GM10248 (cell line): ENCODE measurements around the gene PKIB.

Experiments
- CTCF ChIA-PET: fragments of 300-600 bp; sonication (Branson Sonifier 250); formaldehyde crosslinking; extraction: SDS; loops from one replicate; lab custom pipeline; 2021; ENCODE audit warnings: antibody characterized with exemption; lab: Yijun Ruan, JAX
- POLR2A ChIA-PET: fragments of 350-650 bp; sonication (Branson Sonifier 250); formaldehyde crosslinking; extraction: SDS; loops from one replicate; lab custom pipeline; 2020; ENCODE audit warnings: antibody characterized with exemption; lab: Yijun Ruan, JAX
- DNase-seq: peaks from one replicate; pipeline ENCODE4 v3.0.0; 2012; ENCODE audit errors: extremely low spot score
- TF ChIP-seq, protein P1 (sequence below): IDR thresholded peaks from 2 replicates; pipeline ENCODE4 v1.5.1; 2012; ENCODE audit warnings: mild to moderate bottlenecking, low read depth; ENCODE audit errors: extremely low read depth, missing control alignments, control extremely low read depth

PKIB gene

DNA sequence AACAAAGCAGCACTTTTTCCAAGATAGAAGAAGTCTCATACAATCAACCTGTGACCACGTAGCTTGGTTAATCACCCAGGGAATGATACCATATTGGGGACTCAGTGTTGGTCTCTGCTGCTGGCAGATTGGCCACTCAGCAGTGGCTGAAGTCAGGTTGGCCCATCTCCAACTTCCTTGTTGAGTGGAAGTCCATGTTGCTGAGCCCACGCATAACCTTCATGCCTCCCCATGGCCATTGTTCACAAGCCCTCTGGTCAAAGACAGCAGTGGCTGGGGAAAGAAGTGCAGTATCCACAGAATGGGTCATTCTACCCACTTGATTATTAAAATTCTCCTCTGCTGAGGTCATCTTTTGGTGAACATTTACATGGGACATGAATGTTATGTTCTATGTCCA, 38.5 kb downstream of the PKIB start:
- ChIA-PET CTCF (interaction anchor here (0.8 to 1.0 kb wide), 3 partner anchors 9 to 37 kb away, joined by 3 to 4 read pairs (median 3); no protein-coding TSS in a partner anchor), POLR2A (no interaction called here)
- DNase-seq: no peak
- TF ChIP-seq, protein P1, sequence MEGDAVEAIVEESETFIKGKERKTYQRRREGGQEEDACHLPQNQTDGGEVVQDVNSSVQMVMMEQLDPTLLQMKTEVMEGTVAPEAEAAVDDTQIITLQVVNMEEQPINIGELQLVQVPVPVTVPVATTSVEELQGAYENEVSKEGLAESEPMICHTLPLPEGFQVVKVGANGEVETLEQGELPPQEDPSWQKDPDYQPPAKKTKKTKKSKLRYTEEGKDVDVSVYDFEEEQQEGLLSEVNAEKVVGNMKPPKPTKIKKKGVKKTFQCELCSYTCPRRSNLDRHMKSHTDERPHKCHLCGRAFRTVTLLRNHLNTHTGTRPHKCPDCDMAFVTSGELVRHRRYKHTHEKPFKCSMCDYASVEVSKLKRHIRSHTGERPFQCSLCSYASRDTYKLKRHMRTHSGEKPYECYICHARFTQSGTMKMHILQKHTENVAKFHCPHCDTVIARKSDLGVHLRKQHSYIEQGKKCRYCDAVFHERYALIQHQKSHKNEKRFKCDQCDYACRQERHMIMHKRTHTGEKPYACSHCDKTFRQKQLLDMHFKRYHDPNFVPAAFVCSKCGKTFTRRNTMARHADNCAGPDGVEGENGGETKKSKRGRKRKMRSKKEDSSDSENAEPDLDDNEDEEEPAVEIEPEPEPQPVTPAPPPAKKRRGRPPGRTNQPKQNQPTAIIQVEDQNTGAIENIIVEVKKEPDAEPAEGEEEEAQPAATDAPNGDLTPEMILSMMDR: no peak

DNA sequence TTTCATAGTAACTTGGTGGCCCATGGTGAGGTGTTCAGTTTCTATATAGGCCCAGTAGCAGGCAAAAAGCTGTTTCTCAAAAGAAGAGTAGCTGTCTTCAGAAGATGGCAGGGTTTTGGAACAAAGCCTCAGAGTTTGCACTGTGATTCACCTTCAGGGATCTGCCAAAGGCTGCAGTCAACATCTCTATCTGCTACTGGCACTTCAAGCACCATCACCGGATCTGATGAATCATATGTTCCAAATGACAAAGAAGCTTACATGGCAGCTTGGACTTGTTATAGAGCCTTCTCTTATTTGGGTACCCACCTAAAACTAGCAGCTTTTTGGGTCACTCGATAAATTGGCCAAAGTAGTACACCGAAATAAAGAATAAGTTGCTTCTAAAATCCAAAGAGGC, 39.5 kb downstream of the PKIB start:
- ChIA-PET CTCF (interaction anchor here (1.0 to 1.6 kb wide), 2 partner anchors 8 kb away, joined by 4 read pairs; no protein-coding TSS in a partner anchor), POLR2A (no interaction called here)
- TF ChIP-seq, protein P1: no peak
- DNase-seq: no peak

DNA sequence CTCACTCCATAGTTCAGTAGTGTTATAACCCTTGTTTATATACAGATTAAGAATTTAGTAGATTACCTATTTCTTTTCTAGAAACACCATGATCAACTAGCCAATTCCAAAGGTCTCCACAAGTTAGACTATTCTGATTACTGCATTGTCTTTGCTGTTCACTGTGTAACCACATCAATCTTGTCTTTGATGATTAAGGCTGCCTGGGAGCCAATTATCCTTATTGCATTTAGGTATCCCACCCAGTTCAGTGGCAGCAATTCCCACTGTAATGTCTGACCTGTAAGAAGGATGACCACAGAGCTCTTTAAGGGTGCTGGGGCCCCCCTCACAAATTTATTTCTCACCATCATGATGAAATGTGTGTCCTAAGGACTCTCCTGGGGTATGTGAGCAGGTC, 40.2 kb downstream of the PKIB start:
- ChIA-PET CTCF (interaction anchor here (1.6 kb wide), 1 partner anchor 9 kb away, joined by 4 read pairs; no protein-coding TSS in a partner anchor), POLR2A (no interaction called here)
- TF ChIP-seq, protein P1: no peak
- DNase-seq: no peak

DNA sequence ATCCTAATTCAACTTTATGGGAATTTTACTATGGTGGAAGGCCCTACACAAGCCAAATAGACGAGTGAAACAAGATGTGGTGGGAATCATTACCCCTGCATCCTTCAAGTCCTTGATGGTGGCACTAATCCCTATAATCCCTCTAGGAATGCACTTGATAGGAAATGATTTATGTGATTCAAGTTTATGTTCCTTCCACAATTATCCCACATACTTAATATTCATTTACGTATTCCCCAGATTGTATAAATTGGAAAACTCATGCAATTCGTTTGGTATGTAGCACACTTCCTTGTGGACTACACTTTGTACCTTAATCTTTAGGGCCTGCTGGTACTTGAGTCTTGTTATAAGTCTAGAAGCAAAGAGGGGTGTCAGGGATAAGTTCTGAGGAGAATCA, 40.8 kb downstream of the PKIB start:
- DNase-seq: no peak
- ChIA-PET CTCF (interaction anchor here (1.6 kb wide), 1 partner anchor 10 kb away, joined by 4 read pairs; no protein-coding TSS in a partner anchor), POLR2A (no interaction called here)
- TF ChIP-seq, protein P1: no peak

DNA sequence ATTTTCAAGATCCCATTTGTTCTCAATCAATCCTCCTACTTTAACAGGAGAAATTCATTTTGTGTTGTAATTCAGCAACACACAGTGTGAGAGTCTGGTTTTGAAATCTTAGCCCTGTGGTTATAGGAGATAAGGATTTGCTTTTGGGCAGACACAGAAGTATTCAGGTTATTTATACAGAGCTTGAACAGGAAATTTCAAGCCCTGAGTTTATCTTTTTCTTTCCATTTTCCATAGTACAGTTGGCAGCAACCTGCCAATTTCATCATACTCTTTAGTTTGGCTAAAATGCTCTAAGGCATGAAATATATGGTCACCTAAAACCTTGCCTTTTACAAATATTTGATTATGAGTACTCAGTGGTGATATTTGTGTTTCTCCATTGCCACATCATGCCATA, 41.4 kb downstream of the PKIB start:
- ChIA-PET CTCF (no interaction called here), POLR2A (no interaction called here)
- no peak for DNase-seq
- TF ChIP-seq, protein P1: no peak

DNA sequence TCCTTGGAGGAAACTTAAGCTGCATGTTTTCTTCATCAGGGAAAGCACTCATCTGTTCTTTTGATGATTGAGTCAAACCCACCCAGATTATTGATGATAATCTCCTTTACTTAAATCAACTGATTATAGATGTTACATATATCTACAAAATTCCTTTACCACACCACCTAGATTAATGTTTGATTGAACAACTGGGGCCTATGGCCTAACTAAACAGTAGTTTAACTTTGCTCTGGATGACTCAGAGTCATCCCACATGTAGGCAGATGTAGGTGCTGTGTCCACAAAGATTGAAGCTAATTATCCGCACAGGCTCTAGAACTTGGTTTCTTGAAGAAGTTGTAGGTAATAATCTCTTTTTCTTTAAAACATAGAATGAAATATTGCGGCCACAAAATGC, 42.2 kb downstream of the PKIB start:
- ChIA-PET POLR2A (no interaction called here), CTCF (no interaction called here)
- TF ChIP-seq, protein P1: no peak
- DNase-seq: no peak
